ENCODE results near the gene MN1. TPM values are rescaled to one million over a fixed set of nuclear protein-coding genes. Genes with fewer than 3 reads are reported as not detected.

MN1 gene
- total RNA-seq, 3 donors from 2014 or later = 2.0 to 4.7 (median 3.2) TPM

- Histone ChIP-seq H3K4me3 (no peak overlapping the region), H3K27ac (no peak overlapping the region), H3K36me3 (no peaks in the 10 kb centered on the region), H3K9me3 (no peaks in the 10 kb centered on the region), H3K27me3 (no peaks in the 10 kb centered on the region), H3K4me1 (no peaks in the 10 kb centered on the region)
- TF ChIP-seq POLR2AphosphoS5 (IDR thresholded peaks at IDR 0.05) (no peak), CTCF (IDR thresholded peaks at IDR 0.05) (no peak), POLR2A (IDR thresholded peaks at IDR 0.05) (no peak)
- DNase-seq (ENCODE audit: low spot score in 2 of 2) = no peak
- intact Hi-C loops (cut with DNase I; ENCODE audit: low total_unique reads) = no loop called here
Observed at GRCh38 chr22:27835446-27835845, 33.9 kb upstream of the MN1 start.

GRCh38 chr22:27834364-27835185, 33.0 kb upstream of the MN1 start:
- H3K4me3 ChIP-seq = no peak overlapping the region
- no peaks in the 10 kb centered on the region for H3K9me3 ChIP-seq
- TF ChIP-seq POLR2A (IDR thresholded peaks at IDR 0.05) (no peak), POLR2AphosphoS5 (IDR thresholded peaks at IDR 0.05) (no peak), CTCF (IDR thresholded peaks at IDR 0.05) (no peak)
- no peak for DNase-seq (ENCODE audit: low spot score in 2 of 2)
- intact Hi-C loops (cut with DNase I; ENCODE audit: low total_unique reads) = no loop called here
- H3K27ac ChIP-seq = no peak overlapping the region
- no peaks in the 10 kb centered on the region for H3K36me3 ChIP-seq
- H3K4me1 ChIP-seq = no peaks in the 10 kb centered on the region
- no peaks in the 10 kb centered on the region for H3K27me3 ChIP-seq

GRCh38 chr22:27833803-27834202, 32.2 kb upstream of the MN1 start:
- no peaks in the 10 kb centered on the region for H3K4me1 ChIP-seq
- no peak for TF ChIP-seq POLR2AphosphoS5 (IDR thresholded peaks at IDR 0.05)
- H3K4me3 ChIP-seq = no peak overlapping the region
- H3K9me3 ChIP-seq = no peaks in the 10 kb centered on the region
- intact Hi-C loops (cut with DNase I; ENCODE audit: low total_unique reads) = no loop called here
- H3K36me3 ChIP-seq = no peaks in the 10 kb centered on the region
- no peaks in the 10 kb centered on the region for H3K27me3 ChIP-seq
- no peak overlapping the region for H3K27ac ChIP-seq
- no peak for DNase-seq (ENCODE audit: low spot score in 2 of 2)

GRCh38 chr22:27832606-27833005, 31.1 kb upstream of the MN1 start:
- no peaks in the 10 kb centered on the region for H3K36me3 ChIP-seq
- H3K27me3 ChIP-seq = no peaks in the 10 kb centered on the region
- H3K27ac ChIP-seq = no peak overlapping the region
- TF ChIP-seq POLR2AphosphoS5 (IDR thresholded peaks at IDR 0.05) (no peak), CTCF (IDR thresholded peaks at IDR 0.05) (no peak), POLR2A (IDR thresholded peaks at IDR 0.05) (no peak)
- no peaks in the 10 kb centered on the region for H3K9me3 ChIP-seq
- no peaks in the 10 kb centered on the region for H3K4me1 ChIP-seq
- no peak overlapping the region for H3K4me3 ChIP-seq
- no peak for DNase-seq (ENCODE audit: low spot score in 2 of 2)
- intact Hi-C loops (cut with DNase I; ENCODE audit: low total_unique reads) = no loop called here

GRCh38 chr22:27829620-27830019, 28.1 kb upstream of the MN1 start:
- Histone ChIP-seq H3K27ac (no peak overlapping the region), H3K36me3 (no peaks in the 10 kb centered on the region), H3K4me3 (no peak overlapping the region), H3K4me1 (no peaks in the 10 kb centered on the region), H3K27me3 (no peaks in the 10 kb centered on the region), H3K9me3 (no peaks in the 10 kb centered on the region)
- DNase-seq (ENCODE audit: low spot score in 2 of 2) = no peak
- TF ChIP-seq POLR2AphosphoS5 (IDR thresholded peaks at IDR 0.05) = no peak
- no peak for TF ChIP-seq CTCF (IDR thresholded peaks at IDR 0.05)
- TF ChIP-seq POLR2A (IDR thresholded peaks at IDR 0.05) = no peak
- intact Hi-C loops (cut with DNase I; ENCODE audit: low total_unique reads) = no loop called here

Measured in breast epithelium (tissue), 4 donors.